Liver (tissue), 9 donors: ENCODE data around the gene CBR3. TPM values are rescaled to one million over a fixed set of nuclear protein-coding genes. Genes with fewer than 3 reads are reported as not detected.

ENCODE experiments used
- DNase-seq: peaks from one replicate; pipeline ENCODE4 v3.0.0-alpha.2; 2017; ENCODE audit warnings: low spot score
- H3K27ac ChIP-seq, 2 donors: one replicate each; pipeline ENCODE4 v1.7.0; 2013; ENCODE audit warnings: inconsistent platforms in 2 of 2, low read length in 2 of 2, control low read depth in 1 of 2, low read depth in 1 of 2, mild to moderate bottlenecking in 1 of 2
- H3K27me3 ChIP-seq, 4 donors: one replicate each; pipeline versions ENCODE4 v1.6.1 to v1.7.0; 2013; ENCODE audit warnings: low read length in 3 of 4, inconsistent platforms in 1 of 4, mild to moderate bottlenecking in 1 of 4, moderate library complexity in 1 of 4; ENCODE audit not compliant: control insufficient read depth in 4 of 4, insufficient read depth in 4 of 4
- H3K36me3 ChIP-seq, 4 donors: one replicate each; pipeline versions ENCODE4 v1.6.1 to v1.7.0; 2013; ENCODE audit warnings: low read length in 3 of 4, mild to moderate bottlenecking in 3 of 4, low read depth in 1 of 4, moderate library complexity in 1 of 4; ENCODE audit not compliant: control insufficient read depth in 4 of 4, insufficient read depth in 3 of 4
- H3K4me1 ChIP-seq, 4 donors: one replicate each; pipeline versions ENCODE4 v1.6.1 to v1.7.0; 2013; ENCODE audit warnings: low read length in 3 of 4, mild to moderate bottlenecking in 3 of 4, moderate library complexity in 1 of 4; ENCODE audit not compliant: control insufficient read depth in 4 of 4, insufficient read depth in 4 of 4
- H3K4me3 ChIP-seq, 3 donors: one replicate each; pipeline versions ENCODE4 v1.6.1 to v1.7.0; 2013; ENCODE audit warnings: low read length in 3 of 3, control low read depth in 1 of 3, low read depth in 1 of 3, mild to moderate bottlenecking in 1 of 3
- H3K9ac ChIP-seq, 2 donors: one replicate each; pipeline ENCODE4 v1.7.0; 2013; ENCODE audit warnings: low read length in 2 of 2, mild to moderate bottlenecking in 2 of 2, moderate library complexity in 2 of 2, control low read depth in 1 of 2, low read depth in 1 of 2
- H3K9me3 ChIP-seq, 4 donors: one replicate each; pipeline versions ENCODE4 v1.6.1 to v1.7.0; 2013; ENCODE audit warnings: low read length in 3 of 4; ENCODE audit not compliant: control insufficient read depth in 4 of 4
- EGR1 ChIP-seq, 2 donors: IDR thresholded peaks; 2 replicates each; pipeline ENCODE4 v1.6.1; 2016 to 2018; ENCODE audit warnings: antibody characterized with exemption in 2 of 2, low read depth in 2 of 2
- FOXA1 ChIP-seq: IDR thresholded peaks from 2 replicates; pipeline ENCODE4 v1.6.1; 2016; ENCODE audit warnings: antibody characterized with exemption
- GABPA ChIP-seq, 2 donors: IDR thresholded peaks in 1 of 2; conservative IDR thresholded peaks in 1 of 2; 2 replicates each; pipeline ENCODE4 v1.6.1; 2016; ENCODE audit warnings: antibody characterized with exemption in 2 of 2, mild to moderate bottlenecking in 1 of 2, moderate library complexity in 1 of 2
- HNF4A ChIP-seq, 2 donors: conservative IDR thresholded peaks; 2 replicates each; pipeline ENCODE4 v1.6.1; 2016; ENCODE audit warnings: antibody characterized with exemption in 2 of 2, mild to moderate bottlenecking in 2 of 2
- JUND ChIP-seq, 2 donors: IDR thresholded peaks; 2 replicates each; pipeline ENCODE4 v1.6.1; 2016; ENCODE audit warnings: antibody characterized with exemption in 2 of 2
- NR2F2 ChIP-seq: IDR thresholded peaks from 2 replicates; pipeline ENCODE4 v1.6.1; 2016; ENCODE audit warnings: antibody characterized with exemption
- RAD21 ChIP-seq, 2 donors: IDR thresholded peaks; 2 replicates each; pipeline ENCODE4 v1.6.1; 2016; ENCODE audit warnings: antibody characterized with exemption in 2 of 2, mild to moderate bottlenecking in 2 of 2
- RXRA ChIP-seq, 2 donors: IDR thresholded peaks; 2 replicates each; pipeline ENCODE4 v1.6.1; 2017 to 2018; ENCODE audit warnings: antibody characterized with exemption in 2 of 2, mild to moderate bottlenecking in 1 of 2
- SP1 ChIP-seq: IDR thresholded peaks from 2 replicates; pipeline ENCODE4 v1.6.1; 2018; ENCODE audit warnings: antibody characterized with exemption, mild to moderate bottlenecking
- YY1 ChIP-seq: IDR thresholded peaks from 2 replicates; pipeline ENCODE4 v1.6.1; 2016; ENCODE audit warnings: antibody characterized with exemption, mild to moderate bottlenecking
- WGBS: extraction: QIAGEN DNeasy Blood & Tissue Kit; methylation state at CpG from one replicate; pipeline ENCODE4 v1.1.7; 2013; 5-methylcytosine and 5-hydroxymethylcytosine counted together
- polyA plus RNA-seq, 2 donors: library from polyadenylated mRNA; stranded (reverse) in 1 of 2; unstranded in 1 of 2; fragments of 200-250 nt in 1 of 2; fragments of >200 nt in 1 of 2; fragmentation: Nextera tagmentation in 1 of 2; extraction: Ambion mirVana in 1 of 2; gene quantifications; one replicate each; pipeline versions ENCODE4 v1.2.1 to v1.2.3, GENCODE V29; 2013 to 2015
- total RNA-seq, 2 donors: library from RNA; depleted of rRNA; stranded (reverse); fragments of >200 nt; gene quantifications; one replicate each; pipeline ENCODE4 v1.2.3, GENCODE V29; 2014
- TF ChIP-seq, protein P1 (sequence below): fragments of 150-350 bp; IDR thresholded peaks from 2 replicates; pipeline ENCODE4 v1.5.1; 2017; ENCODE audit warnings: improper control_type of control experiment, low read depth, low read length; ENCODE audit not compliant: missing input control
- TF ChIP-seq, protein P2 (sequence below): IDR thresholded peaks from 2 replicates; pipeline ENCODE4 v1.6.1; 2016; ENCODE audit warnings: antibody characterized with exemption, mild to moderate bottlenecking
- TF ChIP-seq, protein P3 (sequence below): IDR thresholded peaks from 2 replicates; pipeline ENCODE4 v1.6.1; 2016; ENCODE audit warnings: antibody characterized with exemption
- donor health status: healthy.
- donor health status: healthy.
- donor health status: healthy.
- donor health status: healthy.
- donor health status: healthy.

Gene CBR3
- total and polyA plus RNA-seq, 4 donors: 0.31 to 0.70 (median 0.47) TPM

DNA sequence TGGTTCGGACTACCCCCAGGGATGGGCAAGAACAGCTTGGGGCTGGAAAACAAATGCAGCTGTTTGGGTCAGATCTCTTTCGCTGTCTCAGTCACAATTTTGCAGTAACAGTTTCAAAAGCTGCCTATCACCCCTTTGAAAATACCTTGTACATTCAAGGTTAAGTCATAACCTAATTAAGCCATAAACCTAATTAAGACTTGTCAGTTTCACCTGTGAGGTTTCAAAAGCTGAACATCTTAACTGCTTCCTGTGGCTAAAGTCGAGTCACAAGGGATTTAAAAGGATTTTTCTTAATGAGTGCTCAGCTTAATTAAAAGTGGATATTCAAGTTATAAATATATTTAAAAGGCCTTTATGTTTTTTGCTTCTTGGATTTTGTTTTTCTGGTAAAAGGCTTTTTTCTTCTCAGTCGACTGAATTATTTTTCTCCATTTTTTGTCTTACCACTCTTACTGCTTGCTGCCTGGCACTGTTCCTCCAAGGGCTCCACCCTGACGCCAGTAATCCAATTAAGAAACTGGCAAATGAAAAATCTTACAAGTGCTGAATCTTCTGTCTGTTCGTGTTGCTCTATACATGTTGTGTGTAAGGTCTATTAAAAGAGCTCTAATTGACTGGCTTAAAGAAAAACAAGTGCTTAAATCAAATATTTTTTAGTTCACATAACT, 33.8 kb upstream of the CBR3 start:
- Histone ChIP-seq H3K4me3 (no peak overlapping the region), H3K9me3 (no peaks in the 10 kb centered on the region), H3K27me3 (no peaks in the 10 kb centered on the region), H3K9ac (no peak overlapping the region), H3K27ac (no peak overlapping the region), H3K36me3 (no peaks in the 10 kb centered on the region), H3K4me1 (peaks cover 0 to 5% (median 1%) of the 10 kb centered on the region in 4 donors)
- no peak for DNase-seq
- no peak for TF ChIP-seq EGR1 (IDR thresholded peaks at IDR 0.05; ENCODE audit: low read depth in 2 of 2)
- TF ChIP-seq GABPA (IDR thresholded peaks at IDR 0.05 in 1 of 2, conservative IDR thresholded peaks at IDR 0.05 in 1 of 2): no peak
- TF ChIP-seq FOXA1: no peak
- no peak for TF ChIP-seq SP1
- TF ChIP-seq, protein P1, sequence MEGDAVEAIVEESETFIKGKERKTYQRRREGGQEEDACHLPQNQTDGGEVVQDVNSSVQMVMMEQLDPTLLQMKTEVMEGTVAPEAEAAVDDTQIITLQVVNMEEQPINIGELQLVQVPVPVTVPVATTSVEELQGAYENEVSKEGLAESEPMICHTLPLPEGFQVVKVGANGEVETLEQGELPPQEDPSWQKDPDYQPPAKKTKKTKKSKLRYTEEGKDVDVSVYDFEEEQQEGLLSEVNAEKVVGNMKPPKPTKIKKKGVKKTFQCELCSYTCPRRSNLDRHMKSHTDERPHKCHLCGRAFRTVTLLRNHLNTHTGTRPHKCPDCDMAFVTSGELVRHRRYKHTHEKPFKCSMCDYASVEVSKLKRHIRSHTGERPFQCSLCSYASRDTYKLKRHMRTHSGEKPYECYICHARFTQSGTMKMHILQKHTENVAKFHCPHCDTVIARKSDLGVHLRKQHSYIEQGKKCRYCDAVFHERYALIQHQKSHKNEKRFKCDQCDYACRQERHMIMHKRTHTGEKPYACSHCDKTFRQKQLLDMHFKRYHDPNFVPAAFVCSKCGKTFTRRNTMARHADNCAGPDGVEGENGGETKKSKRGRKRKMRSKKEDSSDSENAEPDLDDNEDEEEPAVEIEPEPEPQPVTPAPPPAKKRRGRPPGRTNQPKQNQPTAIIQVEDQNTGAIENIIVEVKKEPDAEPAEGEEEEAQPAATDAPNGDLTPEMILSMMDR: no peak
- no peak for TF ChIP-seq RXRA (IDR thresholded peaks at IDR 0.05)
- no peak for TF ChIP-seq NR2F2
- WGBS: 72% methylated on average over 6 of the region's 6 CpGs

DNA sequence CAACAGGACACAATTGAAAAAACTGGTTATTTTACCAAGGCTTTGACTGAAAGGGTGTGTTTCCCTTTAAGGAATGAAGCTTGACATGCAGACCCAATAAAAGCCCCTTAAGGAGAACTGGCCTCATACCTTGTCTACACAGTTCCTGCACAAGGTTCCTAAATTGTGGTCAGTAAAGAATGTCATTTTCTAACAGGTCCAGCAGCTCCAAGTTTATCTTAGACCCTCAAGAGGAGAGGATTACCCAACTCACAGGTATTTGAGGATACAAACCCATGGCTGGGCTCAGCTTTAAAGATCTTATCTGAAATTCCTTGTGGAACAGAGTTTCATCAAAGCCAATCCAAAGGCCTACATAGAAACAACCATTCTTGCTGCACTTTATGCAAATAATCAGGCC, 31.4 kb upstream of the CBR3 start:
- Histone ChIP-seq H3K9me3 (no peaks in the 10 kb centered on the region), H3K36me3 (no peaks in the 10 kb centered on the region), H3K27ac (no peak overlapping the region), H3K4me1 (peaks cover 0 to 5% (median 1%) of the 10 kb centered on the region in 4 donors), H3K4me3 (no peak overlapping the region), H3K9ac (no peak overlapping the region), H3K27me3 (no peaks in the 10 kb centered on the region)
- TF ChIP-seq FOXA1: no peak
- TF ChIP-seq, protein P1: no peak
- no peak for TF ChIP-seq SP1
- TF ChIP-seq, protein P2, sequence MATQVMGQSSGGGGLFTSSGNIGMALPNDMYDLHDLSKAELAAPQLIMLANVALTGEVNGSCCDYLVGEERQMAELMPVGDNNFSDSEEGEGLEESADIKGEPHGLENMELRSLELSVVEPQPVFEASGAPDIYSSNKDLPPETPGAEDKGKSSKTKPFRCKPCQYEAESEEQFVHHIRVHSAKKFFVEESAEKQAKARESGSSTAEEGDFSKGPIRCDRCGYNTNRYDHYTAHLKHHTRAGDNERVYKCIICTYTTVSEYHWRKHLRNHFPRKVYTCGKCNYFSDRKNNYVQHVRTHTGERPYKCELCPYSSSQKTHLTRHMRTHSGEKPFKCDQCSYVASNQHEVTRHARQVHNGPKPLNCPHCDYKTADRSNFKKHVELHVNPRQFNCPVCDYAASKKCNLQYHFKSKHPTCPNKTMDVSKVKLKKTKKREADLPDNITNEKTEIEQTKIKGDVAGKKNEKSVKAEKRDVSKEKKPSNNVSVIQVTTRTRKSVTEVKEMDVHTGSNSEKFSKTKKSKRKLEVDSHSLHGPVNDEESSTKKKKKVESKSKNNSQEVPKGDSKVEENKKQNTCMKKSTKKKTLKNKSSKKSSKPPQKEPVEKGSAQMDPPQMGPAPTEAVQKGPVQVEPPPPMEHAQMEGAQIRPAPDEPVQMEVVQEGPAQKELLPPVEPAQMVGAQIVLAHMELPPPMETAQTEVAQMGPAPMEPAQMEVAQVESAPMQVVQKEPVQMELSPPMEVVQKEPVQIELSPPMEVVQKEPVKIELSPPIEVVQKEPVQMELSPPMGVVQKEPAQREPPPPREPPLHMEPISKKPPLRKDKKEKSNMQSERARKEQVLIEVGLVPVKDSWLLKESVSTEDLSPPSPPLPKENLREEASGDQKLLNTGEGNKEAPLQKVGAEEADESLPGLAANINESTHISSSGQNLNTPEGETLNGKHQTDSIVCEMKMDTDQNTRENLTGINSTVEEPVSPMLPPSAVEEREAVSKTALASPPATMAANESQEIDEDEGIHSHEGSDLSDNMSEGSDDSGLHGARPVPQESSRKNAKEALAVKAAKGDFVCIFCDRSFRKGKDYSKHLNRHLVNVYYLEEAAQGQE: no peak
- TF ChIP-seq, protein P3, sequence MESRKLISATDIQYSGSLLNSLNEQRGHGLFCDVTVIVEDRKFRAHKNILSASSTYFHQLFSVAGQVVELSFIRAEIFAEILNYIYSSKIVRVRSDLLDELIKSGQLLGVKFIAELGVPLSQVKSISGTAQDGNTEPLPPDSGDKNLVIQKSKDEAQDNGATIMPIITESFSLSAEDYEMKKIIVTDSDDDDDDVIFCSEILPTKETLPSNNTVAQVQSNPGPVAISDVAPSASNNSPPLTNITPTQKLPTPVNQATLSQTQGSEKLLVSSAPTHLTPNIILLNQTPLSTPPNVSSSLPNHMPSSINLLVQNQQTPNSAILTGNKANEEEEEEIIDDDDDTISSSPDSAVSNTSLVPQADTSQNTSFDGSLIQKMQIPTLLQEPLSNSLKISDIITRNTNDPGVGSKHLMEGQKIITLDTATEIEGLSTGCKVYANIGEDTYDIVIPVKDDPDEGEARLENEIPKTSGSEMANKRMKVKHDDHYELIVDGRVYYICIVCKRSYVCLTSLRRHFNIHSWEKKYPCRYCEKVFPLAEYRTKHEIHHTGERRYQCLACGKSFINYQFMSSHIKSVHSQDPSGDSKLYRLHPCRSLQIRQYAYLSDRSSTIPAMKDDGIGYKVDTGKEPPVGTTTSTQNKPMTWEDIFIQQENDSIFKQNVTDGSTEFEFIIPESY: no peak
- no peak for TF ChIP-seq JUND (IDR thresholded peaks at IDR 0.05)
- TF ChIP-seq RAD21 (IDR thresholded peaks at IDR 0.05): no peak
- TF ChIP-seq GABPA (IDR thresholded peaks at IDR 0.05 in 1 of 2, conservative IDR thresholded peaks at IDR 0.05 in 1 of 2): no peak
- no peak for TF ChIP-seq YY1
- no peak for TF ChIP-seq HNF4A (conservative IDR thresholded peaks at IDR 0.05)
- no peak for DNase-seq
